Measurements from ENCODE around the gene WDR7. TPM values are rescaled to one million over a fixed set of nuclear protein-coding genes. Genes with fewer than 3 reads are reported as not detected.

WDR7 gene
- total RNA-seq, 4 donors from 2014 or later = 10.3 to 17.2 (median 16.3) TPM

- no peak for DNase-seq (ENCODE audit: low spot score in 2 of 2)
- 94 to 99% methylated on average over 5 of the region's 5 CpGs for WGBS, 2 donors
- TF ChIP-seq POLR2A (IDR thresholded peaks at IDR 0.05) (no peak), CTCF (IDR thresholded peaks at IDR 0.05) (no peak)
- intact Hi-C loops (cut with DNase I; ENCODE audit: low total_unique reads) = no loop called here
- no peak overlapping the region for H3K4me3 ChIP-seq (ENCODE audit: low read depth, poor library complexity, severe bottlenecking)
Measured at GRCh38 chr18:57052759-57053158, 401.6 kb downstream of the WDR7 start.

- intact Hi-C loops (cut with DNase I; ENCODE audit: low total_unique reads) = no loop called here
- no peak for TF ChIP-seq CTCF (IDR thresholded peaks at IDR 0.05)
- no peak for TF ChIP-seq POLR2A (IDR thresholded peaks at IDR 0.05)
- 82 to 83% methylated on average over 3 of the region's 3 CpGs for WGBS, 2 donors
Measured at GRCh38 chr18:57054891-57055290, 403.7 kb downstream of the WDR7 start.

GRCh38 chr18:57057890-57058289, 406.7 kb downstream of the WDR7 start:
- H3K4me3 ChIP-seq (ENCODE audit: low read depth, poor library complexity, severe bottlenecking) = no peak overlapping the region
- no peak for TF ChIP-seq POLR2A (IDR thresholded peaks at IDR 0.05)
- no peak for TF ChIP-seq CTCF (IDR thresholded peaks at IDR 0.05)
- no peak for DNase-seq (ENCODE audit: low spot score in 2 of 2)
- intact Hi-C loops (cut with DNase I; ENCODE audit: low total_unique reads) = no loop called here
- WGBS, 2 donors = 84% methylated on average over 6 of the region's 6 CpGs

More at GRCh38 chr18:57054891-57055290, 403.7 kb downstream of the WDR7 start:
- DNase-seq (ENCODE audit: low spot score in 2 of 2) = no peak
- H3K4me3 ChIP-seq (ENCODE audit: low read depth, poor library complexity, severe bottlenecking) = no peak overlapping the region

- no peak overlapping the region for H3K4me3 ChIP-seq (ENCODE audit: low read depth, poor library complexity, severe bottlenecking)
- WGBS, 2 donors = 81 to 86% methylated on average over 4 of the region's 4 CpGs
- DNase-seq (ENCODE audit: low spot score in 2 of 2) = no peak
- intact Hi-C loops (cut with DNase I; ENCODE audit: low total_unique reads) = no loop called here
- TF ChIP-seq POLR2A (IDR thresholded peaks at IDR 0.05) (no peak), CTCF (IDR thresholded peaks at IDR 0.05) (no peak)
Measured at GRCh38 chr18:57058734-57059133, 407.6 kb downstream of the WDR7 start.

- no peak overlapping the region for H3K4me3 ChIP-seq (ENCODE audit: low read depth, poor library complexity, severe bottlenecking)
- TF ChIP-seq CTCF (IDR thresholded peaks at IDR 0.05) (no peak), POLR2A (IDR thresholded peaks at IDR 0.05) (no peak)
- no peak for DNase-seq (ENCODE audit: low spot score in 2 of 2)
- intact Hi-C loops (cut with DNase I; ENCODE audit: low total_unique reads) = no loop called here
- 84 to 87% methylated on average over 5 of the region's 5 CpGs for WGBS, 2 donors
Measured at GRCh38 chr18:57059366-57059765, 408.2 kb downstream of the WDR7 start.

GRCh38 chr18:57060814-57061213, 409.7 kb downstream of the WDR7 start:
- WGBS, 2 donors = 84% methylated on average over 8 of the region's 8 CpGs

More at GRCh38 chr18:57060814-57061213, 409.7 kb downstream of the WDR7 start:
- no peak for DNase-seq (ENCODE audit: low spot score in 2 of 2)
- H3K4me3 ChIP-seq (ENCODE audit: low read depth, poor library complexity, severe bottlenecking) = no peak overlapping the region
- TF ChIP-seq POLR2A (IDR thresholded peaks at IDR 0.05) (no peak), CTCF (IDR thresholded peaks at IDR 0.05) (no peak)
- intact Hi-C loops (cut with DNase I; ENCODE audit: low total_unique reads) = no loop called here
